Head of caudate nucleus (tissue), 42 donors: Measurements from ENCODE around the gene UBAC1.
A peak's percentile ranks its signal among the peaks of the same experiment; 100 is the strongest.

ENCODE experiments used
- DNase-seq, 42 donors: peaks; one replicate each; pipeline versions ENCODE4 v3.0.0 to v3.0.0-alpha.2; 2020 to 2021; ENCODE audit warnings: mixed read lengths in 7 of 42
- intact Hi-C: fragments of 100-400 bp; cut with DNase I; formaldehyde crosslinking; loops from one replicate; pipeline ENCODE4 v1.15.0; 2022

UBAC1 gene

GRCh38 chr9:135910757-135911156 is 50.4 kb downstream of the UBAC1 start:
- DNase-seq: peak in 7 of 42 donors; percentile 1 to 29 (median 12)
- intact Hi-C loops: no loop called here

- intact Hi-C loops: no loop called here
- DNase-seq: no peak
Observed at GRCh38 chr9:135910216-135910615, 51.0 kb downstream of the UBAC1 start.

- intact Hi-C loops: no loop called here
- peak in 6 of 42 donors; percentile 2 to 29 (median 6) for DNase-seq
Observed at GRCh38 chr9:135909371-135909770, 51.8 kb downstream of the UBAC1 start.

- intact Hi-C loops: no loop called here
- DNase-seq: peak in 7 of 42 donors; percentile 5 to 33 (median 12)
Observed at GRCh38 chr9:135908754-135909204, 52.4 kb downstream of the UBAC1 start.

GRCh38 chr9:135908093-135908753 is 53.0 kb downstream of the UBAC1 start:
- DNase-seq: peak in 8 of 42 donors; percentile 8 to 40 (median 29)

GRCh38 chr9:135907431-135908092 is 53.6 kb downstream of the UBAC1 start, which contains the start of gene CAMSAP1:
TSS of gene CAMSAP1 (minus strand) at chr9:135907546. CDS start at chr9:135907159, 387 bp downstream.
- DNase-seq: peak; percentile 55 to 95 (median 86)
- intact Hi-C loops: loop anchor here (2.0 kb wide), 1 partner anchor 43 kb away; no protein-coding TSS in a partner anchor

More at GRCh38 chr9:135908093-135908753, 53.0 kb downstream of the UBAC1 start:
- intact Hi-C loops: no loop called here

GRCh38 chr9:135907006-135907430 is 54.2 kb downstream of the UBAC1 start:
- intact Hi-C loops: loop anchor here (2.0 kb wide), 1 partner anchor 42 kb away; no protein-coding TSS in a partner anchor
- DNase-seq: peak in 4 of 42 donors; percentile 12 to 55 (median 34)

- intact Hi-C loops: loop anchor here (2.0 kb wide), 1 partner anchor 42 kb away; no protein-coding TSS in a partner anchor
Observed at GRCh38 chr9:135906291-135907005, 54.7 kb downstream of the UBAC1 start.

GRCh38 chr9:135905380-135906258 is 55.6 kb downstream of the UBAC1 start:
- intact Hi-C loops: loop anchor here (2.0 kb wide), 1 partner anchor 41 kb away; no protein-coding TSS in a partner anchor
- peak in 17 of 42 donors; percentile 26 to 70 (median 51) for DNase-seq

More at GRCh38 chr9:135906291-135907005, 54.7 kb downstream of the UBAC1 start:
- peak in 8 of 42 donors; percentile 11 to 46 (median 34) for DNase-seq

GRCh38 chr9:135903786-135904520 is 57.2 kb downstream of the UBAC1 start:
- intact Hi-C loops: no loop called here
- DNase-seq: peak in 3 of 42 donors; percentile 7 to 28 (median 16)

GRCh38 chr9:135903358-135903656 is 57.9 kb downstream of the UBAC1 start:
- DNase-seq: peak in 3 of 42 donors; percentile 5 to 35 (median 17)

GRCh38 chr9:135902655-135903357 is 58.4 kb downstream of the UBAC1 start:
- peak in 3 of 42 donors; percentile 12 to 24 (median 24) for DNase-seq
- intact Hi-C loops: no loop called here

More at GRCh38 chr9:135903358-135903656, 57.9 kb downstream of the UBAC1 start:
- intact Hi-C loops: no loop called here

GRCh38 chr9:135901826-135902225 is 59.3 kb downstream of the UBAC1 start:
- intact Hi-C loops: no loop called here
- DNase-seq: peak in 1 of 42 donors; percentile 3

- intact Hi-C loops: no loop called here
- peak in 2 of 42 donors; percentile 3 to 5 for DNase-seq
Observed at GRCh38 chr9:135901031-135901758, 60.0 kb downstream of the UBAC1 start.

GRCh38 chr9:135898634-135899407 is 62.4 kb downstream of the UBAC1 start:
- peak in 2 of 42 donors; percentile 6 to 10 for DNase-seq
- intact Hi-C loops: no loop called here
